Osteoblast (primary cell): Measurements from ENCODE around the gene NR5A1. TPM values are rescaled to one million over a fixed set of nuclear protein-coding genes. Genes with fewer than 3 reads are reported as not detected.
A peak's percentile ranks its signal among the peaks of the same experiment; 100 is the strongest.

Source experiments
- DNase-seq: peaks from one replicate; pipeline ENCODE4 v3.0.0; 2011; ENCODE audit warnings: low spot score, mixed read lengths; ENCODE audit not compliant: insufficient read length; ENCODE audit errors: missing footprints
- H2AFZ ChIP-seq: 2 replicates; pipeline ENCODE4 v1.6.0; 2011; ENCODE audit warnings: mild to moderate bottlenecking, low read length
- H3K27ac ChIP-seq: 2 replicates; pipeline ENCODE4 v1.5.1; 2011; ENCODE audit warnings: mild to moderate bottlenecking, low read depth, low read length, moderate library complexity
- H3K27me3 ChIP-seq: 2 replicates; pipeline ENCODE4 v1.6.0; 2012; ENCODE audit warnings: mild to moderate bottlenecking, control low read depth, inconsistent platforms, low read length, moderate library complexity; ENCODE audit not compliant: insufficient read depth
- H3K36me3 ChIP-seq: 2 replicates; pipeline ENCODE4 v1.5.1; 2011; ENCODE audit warnings: mild to moderate bottlenecking, low read length, control low read depth, moderate library complexity; ENCODE audit not compliant: insufficient read depth
- H3K4me1 ChIP-seq: 2 replicates; pipeline ENCODE4 v1.5.1; 2011; ENCODE audit warnings: mild to moderate bottlenecking, low read length, control low read depth, moderate library complexity; ENCODE audit not compliant: insufficient read depth
- H3K4me2 ChIP-seq: 2 replicates; pipeline ENCODE4 v1.6.0; 2011; ENCODE audit warnings: mild to moderate bottlenecking, low read length; ENCODE audit not compliant: insufficient read depth
- H3K4me3 ChIP-seq: fragments of 200-600 bp; sonication (generic); 3 replicates; pipeline ENCODE4 v1.5.1; 2012; ENCODE audit warnings: mild to moderate bottlenecking, low read length, inconsistent platforms; ENCODE audit not compliant: insufficient read depth
- H3K79me2 ChIP-seq: 2 replicates; pipeline ENCODE4 v1.6.0; 2012; ENCODE audit warnings: mild to moderate bottlenecking, low read length, control low read depth, inconsistent platforms; ENCODE audit not compliant: insufficient read depth
- H3K9me3 ChIP-seq: 2 replicates; pipeline ENCODE4 v1.5.1; 2011; ENCODE audit warnings: low read depth, low read length, control low read depth
- H4K20me1 ChIP-seq: 2 replicates; pipeline ENCODE4 v1.6.0; 2012; ENCODE audit warnings: mild to moderate bottlenecking, low read length, control low read depth; ENCODE audit not compliant: insufficient read depth
- CTCF ChIP-seq: IDR thresholded peaks from 2 replicates; pipeline ENCODE4 v1.5.1; 2011; ENCODE audit warnings: mild to moderate bottlenecking, low read depth, low read length, moderate library complexity; ENCODE audit errors: extremely low read depth
- total RNA-seq: library from RNA; depleted of rRNA; stranded (reverse); fragments of >200 nt; gene quantifications from 2 replicates; pipeline ENCODE4 v1.2.3, GENCODE V29; 2012

Gene NR5A1
- total RNA-seq, 1 donor: not detected

- Histone ChIP-seq H3K4me2 (no peak overlapping the region), H3K9me3 (no peaks in the 10 kb centered on the region), H3K27me3 (peaks cover 24% of the 10 kb centered on the region), H3K79me2 (no peaks in the 10 kb centered on the region), H3K36me3 (no peaks in the 10 kb centered on the region), H3K4me1 (no peaks in the 10 kb centered on the region), H3K27ac (no peak overlapping the region), H3K4me3 (no peak overlapping the region), H4K20me1 (no peaks in the 10 kb centered on the region), H2AFZ (no peak overlapping the region)
- no peak for TF ChIP-seq CTCF
- no peak for DNase-seq
These were observed 6.3 kb upstream of the NR5A1 start for GRCh38 chr9:124513376-124513994.

- Histone ChIP-seq H2AFZ (no peak overlapping the region), H3K9me3 (no peaks in the 10 kb centered on the region), H3K27ac (no peak overlapping the region), H3K4me2 (no peak overlapping the region), H3K79me2 (no peaks in the 10 kb centered on the region), H3K4me1 (no peaks in the 10 kb centered on the region), H4K20me1 (no peaks in the 10 kb centered on the region), H3K36me3 (no peaks in the 10 kb centered on the region), H3K27me3 (peaks cover 24% of the 10 kb centered on the region), H3K4me3 (no peak overlapping the region)
- TF ChIP-seq CTCF: no peak
- no peak for DNase-seq
These were observed 5.6 kb upstream of the NR5A1 start for GRCh38 chr9:124512806-124513204.

- Histone ChIP-seq H3K36me3 (no peaks in the 10 kb centered on the region), H3K4me1 (no peaks in the 10 kb centered on the region), H3K27ac (no peak overlapping the region), H3K4me3 (no peak overlapping the region), H3K27me3 (peaks cover 21% of the 10 kb centered on the region), H3K79me2 (no peaks in the 10 kb centered on the region), H2AFZ (no peak overlapping the region), H3K9me3 (no peaks in the 10 kb centered on the region), H4K20me1 (no peaks in the 10 kb centered on the region), H3K4me2 (no peak overlapping the region)
- TF ChIP-seq CTCF: no peak
- peak; percentile 62 for DNase-seq
These were observed 4.9 kb upstream of the NR5A1 start for GRCh38 chr9:124511891-124512805.

GRCh38 chr9:124511426-124511840 lies 4.2 kb upstream of the NR5A1 start:
- H2AFZ ChIP-seq: no peak overlapping the region
- H3K36me3 ChIP-seq: no peaks in the 10 kb centered on the region
- peaks cover 17% of the 10 kb centered on the region for H3K27me3 ChIP-seq
- peak; percentile 86 for DNase-seq
- no peaks in the 10 kb centered on the region for H3K79me2 ChIP-seq
- H3K4me1 ChIP-seq: no peaks in the 10 kb centered on the region
- H4K20me1 ChIP-seq: no peaks in the 10 kb centered on the region
- H3K9me3 ChIP-seq: no peaks in the 10 kb centered on the region
- H3K4me3 ChIP-seq: no peak overlapping the region
- H3K4me2 ChIP-seq: no peak overlapping the region
- H3K27ac ChIP-seq: no peak overlapping the region
- TF ChIP-seq CTCF: no peak
